GM18867 (cell line): ENCODE measurements around the gene TSPEAR.

Experiments
- ATAC-seq: cut with Tn5 transposase; IDR thresholded peaks from one replicate; pipeline ENCODE4 v1.9.1; 2021; ENCODE audit warnings: mild to moderate bottlenecking, moderate library complexity; ENCODE audit not compliant: unreplicated experiment

The TSPEAR gene

GRCh38 chr21:44496564-44497550, 214.5 kb downstream of the TSPEAR start:
- no peak for ATAC-seq

GRCh38 chr21:44495611-44496563, 215.5 kb downstream of the TSPEAR start:
- ATAC-seq = no peak

- no peak for ATAC-seq
Measured at GRCh38 chr21:44494956-44495355, 216.4 kb downstream of the TSPEAR start.

GRCh38 chr21:44494418-44494817, 217.0 kb downstream of the TSPEAR start:
- no peak for ATAC-seq

- no peak for ATAC-seq
Measured at GRCh38 chr21:44492567-44493385, 218.6 kb downstream of the TSPEAR start.

GRCh38 chr21:44490816-44491215, 220.6 kb downstream of the TSPEAR start:
- ATAC-seq = no peak

- ATAC-seq = no peak
Measured at GRCh38 chr21:44490405-44490804, 221.0 kb downstream of the TSPEAR start.

- ATAC-seq = no peak
Measured at GRCh38 chr21:44489962-44490361, 221.4 kb downstream of the TSPEAR start.

GRCh38 chr21:44487831-44488230, 223.5 kb downstream of the TSPEAR start:
- ATAC-seq = no peak

GRCh38 chr21:44486302-44486701, 225.1 kb downstream of the TSPEAR start:
- no peak for ATAC-seq

GRCh38 chr21:44485796-44486195, 225.6 kb downstream of the TSPEAR start:
- ATAC-seq = no peak

- no peak for ATAC-seq
Measured at GRCh38 chr21:44485254-44485793, 226.0 kb downstream of the TSPEAR start.

- ATAC-seq = no peak
Measured at GRCh38 chr21:44484498-44485253, 226.7 kb downstream of the TSPEAR start.

GRCh38 chr21:44483288-44484237, 227.8 kb downstream of the TSPEAR start:
- no peak for ATAC-seq

GRCh38 chr21:44482581-44483287, 228.6 kb downstream of the TSPEAR start:
- ATAC-seq = no peak

- ATAC-seq = no peak
Measured at GRCh38 chr21:44480200-44481053, 230.9 kb downstream of the TSPEAR start.
